ENCODE data around the gene SLC36A4.

GRCh38 chr11:93193731-93194130 lies 4.1 kb downstream of the SLC36A4 start:
- no peak for TF ChIP-seq FOSL2 (CRISPR knock-in tag; IDR thresholded peaks at IDR 0.05)
- TF ChIP-seq MIER3 (CRISPR knock-in tag; IDR thresholded peaks at IDR 0.05; ENCODE audit: borderline replicate concordance), result no peak
- TF ChIP-seq BHLHE40 (IDR thresholded peaks at IDR 0.05; ENCODE audit: low read length), result no peak
- no peak for TF ChIP-seq ASH2L (IDR thresholded peaks at IDR 0.05; ENCODE audit: insufficient read length, low read depth, low read length)
- no peak for TF ChIP-seq NFYB (CRISPR knock-in tag; IDR thresholded peaks at IDR 0.05)
- TF ChIP-seq ZNF883 (CRISPR knock-in tag; IDR thresholded peaks at IDR 0.05; ENCODE audit: not compliant biosample characterization), result no peak
- no peak for TF ChIP-seq FOSL1 (CRISPR knock-in tag; IDR thresholded peaks at IDR 0.05; ENCODE audit: borderline replicate concordance)

All from HepG2 (cell line).